Caco-2 (cell line): Measurements from ENCODE around the gene SMR3B. TPM values are rescaled to one million over a fixed set of nuclear protein-coding genes. Genes with fewer than 3 reads are reported as not detected.
A peak's percentile ranks its signal among the peaks of the same experiment; 100 is the strongest.

Experiments used
- BruUV-seq: library from RNA; stranded (reverse); fragments of 400-500 nt; replicated peaks from 2 replicates; lab custom pipeline; 2021; lab: Mats Ljungman, UMichigan
- CTCF ChIA-PET: fragments of 300-600 bp; sonication (Branson Sonifier 250); formaldehyde crosslinking; loops from one replicate; lab custom pipeline; 2022; ENCODE audit warnings: antibody characterized with exemption; lab: Charles Lee
- POLR2A ChIA-PET: fragments of 300-600 bp; sonication (Branson Sonifier 250); formaldehyde crosslinking; loops from one replicate; lab custom pipeline; 2022; ENCODE audit warnings: antibody characterized with exemption; lab: Charles Lee
- DNase-seq, 2 experiments: peaks; one replicate each; pipeline versions ENCODE4 v3.0.0 to v3.0.0-alpha.2; 2020 to 2022
- H3K27me3 ChIP-seq: replicated peaks from 2 replicates; pipeline ENCODE4 v1.6.0; 2011; ENCODE audit warnings: low read length; ENCODE audit not compliant: control insufficient read depth, insufficient read depth
- H3K36me3 ChIP-seq: 2 replicates; pipeline ENCODE4 v1.5.1; 2011; ENCODE audit warnings: low read length; ENCODE audit not compliant: control insufficient read depth, insufficient read depth
- H3K4me1 ChIP-seq: fragments of 250-450 bp; sonication (Bioruptor Pico); 2 replicates; pipeline ENCODE4 v1.5.1; 2020; ENCODE audit warnings: mild to moderate bottlenecking
- H3K4me3 ChIP-seq: 2 replicates; pipeline ENCODE4 v1.5.1; 2011; ENCODE audit warnings: low read depth, mild to moderate bottlenecking, control low read depth, low read length
- H3K9me3 ChIP-seq: fragments of 250-450 bp; sonication (Bioruptor Pico); 2 replicates; pipeline ENCODE4 v1.5.1; 2020; ENCODE audit warnings: mild to moderate bottlenecking, moderate library complexity
- H3K27ac Mint-ChIP-seq: one replicate; pipeline ENCODE4 v1.8.0; 2022; ENCODE audit warnings: mixed read lengths; ENCODE audit not compliant: unreplicated experiment
- H3K27me3 Mint-ChIP-seq: one replicate; pipeline ENCODE4 v1.8.0; 2022; ENCODE audit warnings: mixed read lengths; ENCODE audit not compliant: insufficient read depth, unreplicated experiment
- H3K36me3 Mint-ChIP-seq: one replicate; pipeline ENCODE4 v1.8.0; 2022; ENCODE audit warnings: mild to moderate bottlenecking, mixed read lengths; ENCODE audit not compliant: insufficient read depth, unreplicated experiment
- H3K4me1 Mint-ChIP-seq: one replicate; pipeline ENCODE4 v1.8.0; 2022; ENCODE audit warnings: low read depth, mixed read lengths; ENCODE audit not compliant: unreplicated experiment
- H3K4me3 Mint-ChIP-seq: one replicate; pipeline ENCODE4 v1.8.0; 2022; ENCODE audit warnings: mild to moderate bottlenecking, moderate library complexity, mixed read lengths; ENCODE audit not compliant: unreplicated experiment
- H3K9me3 Mint-ChIP-seq: one replicate; pipeline ENCODE4 v1.8.0; 2022; ENCODE audit warnings: mixed read lengths; ENCODE audit not compliant: unreplicated experiment
- CTCF ChIP-seq, 2 experiments: fragments of 200-600 bp in 1 of 2; IDR thresholded peaks; 1 replicate in 1 of 2; 2 replicates in 1 of 2; pipeline versions ENCODE4 v1.5.1 to v1.8.0; 2011 to 2022; ENCODE audit warnings: antibody characterized with exemption in 1 of 2, control low read depth in 1 of 2, inconsistent platforms in 1 of 2, low read depth in 1 of 2, low read length in 1 of 2, mild to moderate bottlenecking in 1 of 2, moderate library complexity in 1 of 2; ENCODE audit not compliant: insufficient read depth in 1 of 2, severe bottlenecking in 1 of 2, unreplicated experiment in 1 of 2
- intact Hi-C: fragments of 100-400 bp; cut with micrococcal nuclease; formaldehyde crosslinking; loops from one replicate; pipeline ENCODE4 v1.10.0; 2022; ENCODE audit not compliant: unreplicated experiment
- total RNA-seq: library from RNA; stranded (reverse); gene quantifications from 2 replicates; pipeline ENCODE4 v1.2.3, GENCODE V29; 2022

Gene SMR3B
- total RNA-seq, 1 experiment from 2014 or later = not detected

- ChIA-PET CTCF (no interaction called here), POLR2A (no interaction called here)
- no peaks in the 10 kb centered on the region for H3K9me3 ChIP-seq
- no peak for TF ChIP-seq CTCF (IDR thresholded peaks at IDR 0.05; ENCODE audit: insufficient read depth in 1 of 2, low read depth in 1 of 2, low read length in 1 of 2, severe bottlenecking in 1 of 2, unreplicated experiment in 1 of 2)
- H3K4me3 ChIP-seq = no peak overlapping the region
- no TSS peak for BruUV-seq
- H3K27me3 ChIP-seq = no peaks in the 10 kb centered on the region
- no peak overlapping the region for H3K4me3 Mint-ChIP-seq
- H3K27ac Mint-ChIP-seq = no peak overlapping the region
- H3K36me3 Mint-ChIP-seq = no peaks in the 10 kb centered on the region
- intact Hi-C loops = no loop called here
- peaks cover 5% of the 10 kb centered on the region for H3K27me3 Mint-ChIP-seq
- no peak for DNase-seq
- peaks cover 20% of the 10 kb centered on the region for H3K9me3 Mint-ChIP-seq
- H3K36me3 ChIP-seq = no peaks in the 10 kb centered on the region
- no peaks in the 10 kb centered on the region for H3K4me1 Mint-ChIP-seq
- no peaks in the 10 kb centered on the region for H3K4me1 ChIP-seq
Observed at GRCh38 chr4:70425306-70425705, 42.4 kb downstream of the SMR3B start.

GRCh38 chr4:70426789-70427188, 43.9 kb downstream of the SMR3B start:
- Histone ChIP-seq H3K36me3 (no peaks in the 10 kb centered on the region), H3K4me3 (no peak overlapping the region), H3K27me3 (no peaks in the 10 kb centered on the region), H3K9me3 (no peaks in the 10 kb centered on the region), H3K4me1 (no peaks in the 10 kb centered on the region)
- BruUV-seq = no TSS peak
- Mint-ChIP-seq H3K27me3 (peaks cover 5% of the 10 kb centered on the region), H3K27ac (no peak overlapping the region), H3K4me3 (no peak overlapping the region), H3K4me1 (no peaks in the 10 kb centered on the region), H3K9me3 (peaks cover 20% of the 10 kb centered on the region), H3K36me3 (no peaks in the 10 kb centered on the region)
- CTCF ChIA-PET = no interaction called here
- intact Hi-C loops = no loop called here
- DNase-seq = no peak
- TF ChIP-seq CTCF (IDR thresholded peaks at IDR 0.05; ENCODE audit: insufficient read depth in 1 of 2, low read depth in 1 of 2, low read length in 1 of 2, severe bottlenecking in 1 of 2, unreplicated experiment in 1 of 2) = no peak
- POLR2A ChIA-PET = no interaction called here

GRCh38 chr4:70437197-70437596, 54.3 kb downstream of the SMR3B start:
- no TSS peak for BruUV-seq
- CTCF ChIA-PET = no interaction called here
- DNase-seq = peak; percentile 3 to 38

More at GRCh38 chr4:70437197-70437596, 54.3 kb downstream of the SMR3B start:
- TF ChIP-seq CTCF (IDR thresholded peaks at IDR 0.05; ENCODE audit: insufficient read depth in 1 of 2, low read depth in 1 of 2, low read length in 1 of 2, severe bottlenecking in 1 of 2, unreplicated experiment in 1 of 2) = no peak
- no peaks in the 10 kb centered on the region for H3K4me1 ChIP-seq
- Mint-ChIP-seq H3K4me3 (no peak overlapping the region), H3K27ac (no peak overlapping the region), H3K4me1 (no peaks in the 10 kb centered on the region), H3K9me3 (no peaks in the 10 kb centered on the region), H3K27me3 (peaks cover 6% of the 10 kb centered on the region), H3K36me3 (no peaks in the 10 kb centered on the region)
- no peaks in the 10 kb centered on the region for H3K9me3 ChIP-seq
- no peak overlapping the region for H3K4me3 ChIP-seq
- intact Hi-C loops = no loop called here
- POLR2A ChIA-PET = no interaction called here
- no peaks in the 10 kb centered on the region for H3K27me3 ChIP-seq
- H3K36me3 ChIP-seq = no peaks in the 10 kb centered on the region

Other genes with a start within 250 kb of the SMR3B start
- gene PRR27, start 228.9 kb upstream of the SMR3B start, total RNA-seq = not detected in 2 replicates
- 11.1 and 15.1 TPM in 2 replicates for gene ODAM, start 187.4 kb upstream of the SMR3B start, total RNA-seq
- gene FDCSP, start 157.0 kb upstream of the SMR3B start, total RNA-seq = not detected in 2 replicates
- gene CSN3, start 140.5 kb upstream of the SMR3B start, total RNA-seq = not detected in 2 replicates
- not detected in 2 replicates for gene CABS1, start 48.1 kb upstream of the SMR3B start, total RNA-seq
- gene SMR3A, start 22.4 kb upstream of the SMR3B start, total RNA-seq = not detected in 2 replicates
- not detected in 2 replicates for gene OPRPN, start 14.8 kb downstream of the SMR3B start, total RNA-seq
- not detected in 2 replicates for gene MUC7, start 89.1 kb downstream of the SMR3B start, total RNA-seq
- not detected in 2 replicates for gene AMTN, start 135.4 kb downstream of the SMR3B start, total RNA-seq
- gene AMBN, start 209.1 kb downstream of the SMR3B start, total RNA-seq = 0.27 TPM in 1 of 2 replicates, not detected in the other
- not detected in 2 replicates for gene ENAM, start 245.6 kb downstream of the SMR3B start, total RNA-seq